IMR-90 (cell line): ENCODE results near the gene POU2AF1. TPM values are rescaled to one million over a fixed set of nuclear protein-coding genes. Genes with fewer than 3 reads are reported as not detected.

Source experiments
- ATAC-seq: fragments of 200-7000 bp; cut with Tn5 transposase; 2 replicates; pipeline ENCODE4 v1.9.1; 2020; ENCODE audit warnings: low read depth, mild to moderate bottlenecking, moderate library complexity
- BruUV-seq: library from RNA; stranded (reverse); fragments of 400-500 nt; replicated peaks from 2 replicates; lab custom pipeline; 2021; lab: Mats Ljungman, UMichigan
- CTCF ChIA-PET: fragments of 300-600 bp; formaldehyde crosslinking; extraction: SDS; loops from one replicate; lab custom pipeline; 2021; ENCODE audit warnings: antibody characterized with exemption; lab: Yijun Ruan, JAX
- POLR2A ChIA-PET: fragments of 300-600 bp; sonication (Branson Sonifier 250); formaldehyde crosslinking; loops from one replicate; lab custom pipeline; 2022; ENCODE audit warnings: antibody characterized with exemption; ENCODE audit not compliant: unreplicated experiment; lab: Charles Lee
- DNase-seq: peaks from one replicate; pipeline ENCODE4 v3.0.0; 2013
- H2AFZ ChIP-seq: replicated peaks from 2 replicates; pipeline ENCODE3; 2013; ENCODE audit warnings: low read length, mild to moderate bottlenecking; ENCODE audit not compliant: poor library complexity
- H2AK5ac ChIP-seq: 2 replicates; pipeline ENCODE4 v1.6.1; 2013; ENCODE audit warnings: low read depth, low read length, inconsistent platforms
- H2AK9ac ChIP-seq: replicated peaks from 2 replicates; pipeline ENCODE3; 2013; ENCODE audit warnings: mild to moderate bottlenecking, low read depth, low read length, moderate library complexity; ENCODE audit not compliant: poor library complexity
- H2BK120ac ChIP-seq: 2 replicates; pipeline ENCODE4 v1.6.1; 2013; ENCODE audit warnings: low read depth, low read length, inconsistent platforms
- H2BK15ac ChIP-seq: 3 replicates; pipeline ENCODE4 v1.6.1; 2013; ENCODE audit warnings: low read depth, low read length, inconsistent platforms
- H2BK20ac ChIP-seq: 2 replicates; pipeline ENCODE4 v1.6.1; 2013; ENCODE audit warnings: low read depth, mild to moderate bottlenecking, inconsistent platforms, low read length, moderate library complexity
- H2BK5ac ChIP-seq: 2 replicates; pipeline ENCODE4 v1.6.1; 2013; ENCODE audit warnings: mild to moderate bottlenecking, low read depth, low read length, inconsistent platforms; ENCODE audit not compliant: poor library complexity, severe bottlenecking
- H3K14ac ChIP-seq: replicated peaks from 2 replicates; pipeline ENCODE4 v1.6.1; 2013; ENCODE audit warnings: low read depth, low read length, inconsistent platforms
- H3K18ac ChIP-seq: 2 replicates; pipeline ENCODE4 v1.6.1; 2013; ENCODE audit warnings: low read depth, low read length, control low read depth
- H3K23ac ChIP-seq: 2 replicates; pipeline ENCODE4 v1.6.1; 2013; ENCODE audit warnings: low read depth, low read length, inconsistent platforms
- H3K27ac ChIP-seq: 2 replicates; pipeline ENCODE4 v1.5.1; 2013; ENCODE audit warnings: mild to moderate bottlenecking, control low read depth, low read length; ENCODE audit not compliant: insufficient read depth
- H3K27me3 ChIP-seq: 2 replicates; pipeline ENCODE4 v1.6.1; 2013; ENCODE audit warnings: low read length; ENCODE audit not compliant: control insufficient read depth, insufficient read depth
- H3K36me3 ChIP-seq: 2 replicates; pipeline ENCODE4 v1.6.1; 2013; ENCODE audit warnings: low read length, mixed read lengths; ENCODE audit not compliant: control insufficient read depth, insufficient read depth
- H3K4ac ChIP-seq: 2 replicates; pipeline ENCODE4 v1.6.1; 2013; ENCODE audit warnings: low read depth, low read length, inconsistent platforms
- H3K4me1 ChIP-seq: 2 replicates; pipeline ENCODE4 v1.6.1; 2013; ENCODE audit warnings: low read length, mixed read lengths; ENCODE audit not compliant: control insufficient read depth, insufficient read depth
- H3K4me2 ChIP-seq: 2 replicates; pipeline ENCODE4 v1.6.1; 2013; ENCODE audit warnings: low read depth, mild to moderate bottlenecking, control low read depth, low read length, moderate library complexity
- H3K4me3 ChIP-seq: 2 replicates; pipeline ENCODE4 v1.5.1; 2013; ENCODE audit warnings: low read depth, mild to moderate bottlenecking, control low read depth, low read length, moderate library complexity; ENCODE audit not compliant: insufficient read depth
- H3K56ac ChIP-seq: 2 replicates; pipeline ENCODE4 v1.6.1; 2013; ENCODE audit warnings: low read length, inconsistent platforms; ENCODE audit not compliant: insufficient read depth; ENCODE audit errors: extremely low read depth
- H3K79me1 ChIP-seq, 2 experiments: 2 replicates each; pipeline ENCODE4 v1.6.1; 2013; ENCODE audit warnings: low read length in 2 of 2, inconsistent platforms in 1 of 2, low read depth in 1 of 2
- H3K9ac ChIP-seq: 2 replicates; pipeline ENCODE4 v1.6.1; 2013; ENCODE audit warnings: low read depth, low read length, control low read depth
- H3K9me1 ChIP-seq: 2 replicates; pipeline ENCODE4 v1.6.1; 2013; ENCODE audit warnings: low read length, inconsistent platforms; ENCODE audit not compliant: insufficient read depth
- H3K9me3 ChIP-seq: 2 replicates; pipeline ENCODE4 v1.6.1; 2013; ENCODE audit warnings: low read length; ENCODE audit not compliant: control insufficient read depth, insufficient read depth
- H4K20me1 ChIP-seq: 2 replicates; pipeline ENCODE4 v1.6.1; 2013; ENCODE audit warnings: low read length, inconsistent platforms; ENCODE audit not compliant: insufficient read depth
- H4K5ac ChIP-seq: 2 replicates; pipeline ENCODE4 v1.6.1; 2013; ENCODE audit warnings: mild to moderate bottlenecking, low read depth, low read length, control low read depth
- H4K8ac ChIP-seq, 2 experiments: 2 replicates each; pipeline ENCODE4 v1.6.1; 2013; ENCODE audit warnings: low read depth in 2 of 2, low read length in 2 of 2, control low read depth in 1 of 2, inconsistent platforms in 1 of 2
- H4K91ac ChIP-seq: 2 replicates; pipeline ENCODE4 v1.6.1; 2013; ENCODE audit warnings: low read depth, low read length, inconsistent platforms; ENCODE audit not compliant: insufficient read depth
- CHD1 ChIP-seq: IDR thresholded peaks from 2 replicates; pipeline ENCODE4 v1.6.1; 2012; ENCODE audit warnings: low read depth, low read length, improper control_type of control experiment
- FOS ChIP-seq: fragments of 150-350 bp; IDR thresholded peaks from 2 replicates; pipeline ENCODE4 v1.6.1; 2016; ENCODE audit warnings: low read depth, low read length
- MAFK ChIP-seq: IDR thresholded peaks from 2 replicates; pipeline ENCODE4 v1.6.1; 2012; ENCODE audit warnings: low read depth, low read length, improper control_type of control experiment
- NFE2L2 ChIP-seq: fragments of 150-350 bp; IDR thresholded peaks from 2 replicates; pipeline ENCODE4 v1.6.1; 2016; ENCODE audit warnings: low read depth, mild to moderate bottlenecking, low read length
- POLR2A ChIP-seq: IDR thresholded peaks from 2 replicates; pipeline ENCODE4 v1.6.1; 2012; ENCODE audit warnings: mild to moderate bottlenecking, low read depth, low read length
- RAD21 ChIP-seq: IDR thresholded peaks from 2 replicates; pipeline ENCODE4 v1.6.1; 2012; ENCODE audit warnings: low read length, improper control_type of control experiment
- SMC3 ChIP-seq: fragments of 150-350 bp; IDR thresholded peaks from 2 replicates; pipeline ENCODE4 v1.6.1; 2016; ENCODE audit warnings: low read depth, mild to moderate bottlenecking, antibody characterized with exemption, low read length, moderate library complexity
- WGBS, 2 experiments: methylation state at CpG; one replicate each; pipeline versions ENCODE4 v1.1.5 to v1.1.7; 2013; ENCODE audit warnings: missing lambda C conversion rate in 2 of 2; ENCODE audit not compliant: insufficient read length in 1 of 2; ENCODE audit errors: extremely low coverage in 2 of 2; 5-methylcytosine and 5-hydroxymethylcytosine counted together
- dilution Hi-C: fragments of 300-500 bp; cut with HindIII; formaldehyde crosslinking; loops from one replicate; pipeline ENCODE4 v1.14.3; 2018; ENCODE audit warnings: low sequenced_read_pairs; ENCODE audit not compliant: unreplicated experiment
- in situ Hi-C: fragments of 300-500 bp; cut with MboI; formaldehyde crosslinking; loops from 3 replicates; pipeline ENCODE4 v1.14.3; 2019; ENCODE audit warnings: low sequenced_read_pairs, inconsistent platforms, mixed read lengths
- intact Hi-C: fragments of 100-400 bp; cut with micrococcal nuclease; formaldehyde crosslinking; loops from 2 replicates; pipeline ENCODE4 v1.10.0; 2022
- polyA plus RNA-seq, 3 experiments: library from polyadenylated mRNA; depleted of rRNA; stranded (reverse); fragments of >200 nt; gene quantifications; 2 replicates each; pipeline ENCODE4 v1.2.3, GENCODE V29; 2012; ENCODE audit warnings: low replicate concordance in 1 of 3
- total RNA-seq: library from RNA; depleted of rRNA; stranded (reverse); fragments of >200 nt; gene quantifications from 2 replicates; pipeline ENCODE4 v1.2.3, GENCODE V29; 2012

The POU2AF1 gene
- total and polyA plus RNA-seq, 2 of the 4 experiments (the other 2 are of a cell fraction) = not detected

DNA sequence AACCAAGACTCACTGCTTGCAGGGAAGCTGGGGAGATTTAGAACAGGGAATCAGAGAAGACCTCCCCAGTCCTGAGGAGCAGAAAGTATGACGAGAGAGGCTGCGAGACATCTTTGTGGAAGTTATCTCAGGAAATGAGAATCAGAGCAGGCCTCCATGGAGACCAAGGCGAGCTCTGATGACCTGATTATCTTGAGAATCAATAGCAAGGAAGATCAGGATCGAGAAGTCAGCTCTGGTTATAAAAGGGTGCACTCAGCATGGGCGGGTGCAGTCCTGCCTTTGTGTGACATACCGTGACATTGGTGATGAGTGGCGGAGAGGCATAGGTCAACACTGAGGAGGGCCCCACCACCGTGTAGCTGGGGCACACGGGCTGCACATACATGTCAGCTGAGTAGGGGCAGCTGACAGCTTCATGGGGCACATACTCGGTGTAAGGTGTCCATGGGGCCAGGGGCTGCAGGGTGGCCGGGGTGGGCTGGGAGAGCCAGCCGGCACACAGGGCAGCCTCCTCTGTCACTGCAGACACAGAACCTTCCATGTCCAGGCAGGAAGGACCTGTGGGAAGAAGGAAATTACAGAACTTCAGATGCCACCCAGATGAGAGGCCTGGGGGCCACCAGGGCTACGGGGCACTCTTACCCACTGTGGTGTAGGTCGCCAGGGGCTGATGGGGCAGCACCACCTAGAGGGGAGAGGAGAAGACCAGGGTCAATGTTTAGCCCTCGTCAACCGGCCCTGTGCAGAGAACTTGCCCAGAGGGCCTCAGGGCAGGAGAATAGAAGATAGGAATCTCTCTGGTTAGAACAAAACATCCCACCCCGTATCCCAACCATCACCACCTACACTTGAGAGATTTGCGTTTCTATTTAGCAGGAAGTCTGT lies 21.7 kb downstream of the POU2AF1 start:
- Histone ChIP-seq H4K8ac (no peak overlapping the region), H2BK20ac (no peak overlapping the region), H4K5ac (no peak overlapping the region), H4K91ac (no peak overlapping the region), H3K4me1 (no peaks in the 10 kb centered on the region), H2AK5ac (no peak overlapping the region), H2AFZ (peak overlapping the region; percentile 3), H3K9ac (no peak overlapping the region), H4K20me1 (no peaks in the 10 kb centered on the region), H2BK5ac (no peak overlapping the region), H3K4me2 (no peak overlapping the region), H3K36me3 (no peaks in the 10 kb centered on the region), H2BK15ac (no peak overlapping the region), H3K14ac (no peak overlapping the region), H3K4me3 (no peak overlapping the region), H3K9me3 (no peaks in the 10 kb centered on the region), H3K18ac (no peak overlapping the region), H3K27me3 (peaks cover 21% of the 10 kb centered on the region), H2BK120ac (no peak overlapping the region), H2AK9ac (no peak overlapping the region), H3K79me1 (no peaks in the 10 kb centered on the region), H3K56ac (no peak overlapping the region), H3K9me1 (no peaks in the 10 kb centered on the region; the same call in 1 of the 2 replicates), H3K4ac (no peak overlapping the region), H3K27ac (no peak overlapping the region), H3K23ac (no peak overlapping the region)
- intact Hi-C loops = no loop called here
- in situ Hi-C loops = no loop called here
- CTCF ChIA-PET = no interaction called here
- POLR2A ChIA-PET = no interaction called here
- no peak for DNase-seq
- WGBS, 2 experiments = 75% methylated on average over 9 of the region's 18 CpGs; no CpG with 5 or more reads in 1 of the 2 experiments
- dilution Hi-C loops = no loop called here
- no TSS peak for BruUV-seq
- TF ChIP-seq FOS = no peak
- no peak for TF ChIP-seq POLR2A
- TF ChIP-seq RAD21 = no peak
- no peak for TF ChIP-seq SMC3
- no peak for TF ChIP-seq NFE2L2
- no peak for TF ChIP-seq MAFK
- TF ChIP-seq CHD1 = no peak
- ATAC-seq = no peak
